HT-29 (cell line): ENCODE data around the gene ARHGAP6. TPM values are rescaled to one million over a fixed set of nuclear protein-coding genes. Genes with fewer than 3 reads are reported as not detected.
"Not testable (repeated sequence)": the region's sequence is repeated elsewhere in the genome, so short reads cannot be mapped to it uniquely, and the experiment has no call there.

ENCODE experiments used
- DNase-seq: peaks from one replicate; pipeline ENCODE4 v3.0.0-alpha.2; 2015; ENCODE audit warnings: low spot score
- total RNA-seq: library from RNA; depleted of rRNA; stranded (reverse); fragments of >200 nt; shearing (Covaris generic); gene quantifications from 2 replicates; pipeline ENCODE4 v1.2.3, GENCODE V29; 2014

ARHGAP6 gene
- total RNA-seq, 1 experiment from 2014 or later, result not detected

DNA sequence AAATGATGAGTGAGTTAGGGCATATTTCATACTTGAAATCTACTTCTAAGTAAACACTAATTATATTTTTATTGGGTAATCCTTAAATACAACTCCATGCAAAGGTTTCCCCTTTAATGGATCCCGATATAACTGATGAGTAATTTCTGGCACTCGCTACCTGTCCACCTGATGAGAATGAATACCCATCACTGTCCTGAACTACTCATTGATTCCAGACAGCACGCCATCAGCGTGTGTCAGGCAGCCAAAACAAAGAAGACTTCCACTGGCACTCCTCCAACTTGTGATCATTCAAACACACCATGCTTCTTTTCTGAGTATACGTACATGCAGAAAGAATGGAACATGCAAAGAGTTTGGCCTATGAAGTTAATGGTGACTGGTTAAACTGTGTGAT lies 485.1 kb downstream of the ARHGAP6 start:
- no peak for DNase-seq

DNA sequence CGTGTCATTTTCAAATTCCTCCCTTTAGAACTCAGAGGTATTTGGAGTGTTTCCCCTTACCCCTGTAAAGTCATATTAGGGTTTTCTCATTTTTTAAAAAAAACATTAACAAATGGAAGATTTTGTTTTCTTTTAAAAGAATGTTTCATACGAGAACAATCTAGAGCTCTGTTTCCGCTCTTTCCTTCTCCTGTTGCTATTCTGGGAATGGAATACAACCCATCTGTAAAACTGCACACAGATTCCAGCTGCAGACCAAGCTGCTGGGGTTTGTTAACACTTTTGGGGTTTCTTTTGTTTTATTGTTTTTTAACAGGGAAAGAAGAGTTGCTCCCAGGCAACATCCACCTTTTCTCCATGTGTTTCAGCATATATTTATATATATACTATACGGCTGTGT lies 493.3 kb downstream of the ARHGAP6 start:
- DNase-seq, result no peak

DNA sequence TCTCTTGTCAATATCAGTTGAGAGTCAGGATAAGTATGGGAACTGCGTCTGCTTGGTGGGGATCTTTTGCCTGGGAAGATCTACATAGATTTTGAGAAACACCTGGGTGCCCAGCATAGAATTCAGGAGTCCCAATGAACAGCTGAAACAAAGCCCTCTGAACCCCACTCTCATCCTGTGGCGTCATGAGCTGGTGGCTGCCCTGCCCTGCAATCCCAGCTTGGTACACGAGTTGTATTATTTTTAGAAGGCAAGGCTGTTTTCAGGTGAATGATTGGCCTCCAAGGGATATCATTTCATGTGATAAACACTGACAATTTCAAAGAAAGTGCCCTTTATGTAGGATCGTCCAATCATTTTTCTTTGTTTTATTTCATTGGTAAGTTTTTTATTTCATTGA lies 493.8 kb downstream of the ARHGAP6 start:
- DNase-seq, result no peak

DNA sequence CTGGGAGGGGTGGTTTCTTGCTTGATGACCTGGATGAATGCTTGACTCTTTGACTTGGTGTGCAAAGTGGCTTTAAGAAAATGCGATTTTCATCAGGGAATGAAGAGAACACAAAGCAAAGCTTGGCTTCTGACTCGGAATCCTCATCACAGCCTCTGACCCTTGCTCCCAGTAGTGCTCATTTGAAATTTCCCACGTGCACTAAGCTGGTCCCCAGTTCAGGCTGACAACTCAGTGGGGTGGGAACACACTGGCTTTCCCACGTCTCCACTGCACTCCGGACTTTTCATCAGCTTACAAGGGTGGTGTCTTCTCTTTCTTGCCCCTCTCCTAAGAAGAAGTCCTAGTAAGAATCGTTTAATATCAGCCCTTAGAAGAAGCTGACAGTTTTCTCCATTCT lies 501.3 kb downstream of the ARHGAP6 start:
- no peak for DNase-seq

DNA sequence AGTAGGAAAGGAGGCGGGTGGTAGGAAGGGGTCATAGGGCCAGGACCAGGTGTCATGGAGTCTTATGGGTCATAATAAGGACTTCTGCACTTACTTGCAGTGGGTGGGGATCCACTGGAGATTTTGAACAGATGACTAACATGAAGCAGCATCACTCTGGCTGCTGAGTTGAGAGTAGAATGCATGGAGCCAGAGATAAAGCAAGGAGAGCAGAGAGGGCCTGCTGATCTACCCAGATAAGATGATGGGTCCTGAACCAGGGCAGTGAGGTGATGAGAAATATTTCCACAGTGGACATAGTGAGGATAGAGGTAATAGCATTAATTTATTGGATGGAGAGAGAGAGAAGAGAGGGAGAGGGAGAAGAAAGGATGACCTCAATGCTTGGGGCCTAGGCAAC lies 506.6 kb downstream of the ARHGAP6 start:
- DNase-seq, result no peak

DNA sequence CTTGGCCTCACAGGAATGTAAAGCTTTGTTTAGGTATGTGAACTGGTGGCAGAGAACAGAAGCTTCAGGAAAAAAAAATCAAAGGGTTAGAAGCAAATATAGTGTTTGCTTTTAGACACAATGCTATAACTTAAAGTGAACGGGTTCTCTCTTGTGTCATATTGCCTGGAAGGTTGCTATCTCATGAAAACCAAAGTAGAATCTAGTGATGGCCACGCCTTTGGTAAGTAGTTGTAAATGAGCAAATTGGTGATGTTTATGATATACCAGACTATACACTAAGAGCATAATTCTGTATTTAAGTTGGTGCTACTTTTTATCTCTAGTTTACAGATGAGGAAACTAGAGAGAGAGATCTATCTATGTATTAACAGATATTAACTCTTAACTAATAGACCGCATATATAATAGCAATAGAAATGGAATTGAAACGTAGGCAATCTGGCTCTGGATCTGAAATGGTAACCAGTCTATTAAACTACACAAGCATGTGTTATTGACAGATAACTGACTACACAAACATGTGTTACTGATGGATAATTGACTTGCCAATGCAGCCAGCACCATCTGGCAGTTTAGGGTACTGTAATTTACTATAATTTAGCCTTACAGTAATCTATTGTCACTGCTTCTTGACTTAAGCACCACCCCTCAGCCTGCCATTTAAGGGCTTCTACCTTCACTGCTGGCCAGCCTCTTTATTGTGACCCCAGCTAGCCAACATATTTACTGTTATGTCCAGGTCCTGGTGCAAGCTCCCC lies 513.7 kb downstream of the ARHGAP6 start:
- DNase-seq, result no peak

DNA sequence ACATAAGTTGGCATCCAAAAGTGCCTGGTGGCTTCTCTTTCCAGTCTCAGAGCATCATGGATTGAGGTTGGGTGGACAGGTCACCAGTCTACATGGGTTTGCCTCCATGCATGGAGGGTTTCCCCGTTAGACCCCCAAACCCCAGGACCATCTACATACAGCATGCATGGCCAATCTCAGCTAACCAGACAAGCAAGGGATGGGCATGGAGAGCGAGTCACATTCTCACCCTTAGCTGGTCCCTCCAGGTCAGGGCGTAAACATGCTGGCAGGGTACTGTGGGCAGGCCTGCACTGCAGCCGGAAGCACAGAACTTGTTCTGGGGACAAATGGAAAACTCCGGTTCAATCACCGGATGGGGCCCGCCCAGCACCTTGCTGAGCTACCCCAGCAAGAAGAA lies 517.3 kb downstream of the ARHGAP6 start:
- DNase-seq, result no peak

DNA sequence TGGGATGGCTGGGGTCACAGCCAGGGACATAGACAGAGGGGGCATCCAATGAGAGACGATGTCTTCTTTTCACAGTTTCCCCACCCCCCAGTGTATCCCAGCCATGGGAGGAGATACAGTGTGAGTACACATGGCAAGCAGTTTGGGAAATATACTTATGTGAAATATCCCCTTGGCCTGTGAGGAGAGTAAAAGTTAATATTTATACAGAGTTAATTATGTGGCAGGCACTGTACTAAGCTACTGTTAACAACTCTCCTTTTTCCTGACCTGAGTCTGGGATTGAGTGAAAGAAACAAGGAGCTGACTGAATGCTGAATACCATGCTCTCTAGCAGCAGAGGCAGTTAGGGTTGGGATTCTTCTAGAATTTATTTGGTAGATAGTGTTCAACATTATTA lies 519.3 kb downstream of the ARHGAP6 start:
- no peak for DNase-seq

DNA sequence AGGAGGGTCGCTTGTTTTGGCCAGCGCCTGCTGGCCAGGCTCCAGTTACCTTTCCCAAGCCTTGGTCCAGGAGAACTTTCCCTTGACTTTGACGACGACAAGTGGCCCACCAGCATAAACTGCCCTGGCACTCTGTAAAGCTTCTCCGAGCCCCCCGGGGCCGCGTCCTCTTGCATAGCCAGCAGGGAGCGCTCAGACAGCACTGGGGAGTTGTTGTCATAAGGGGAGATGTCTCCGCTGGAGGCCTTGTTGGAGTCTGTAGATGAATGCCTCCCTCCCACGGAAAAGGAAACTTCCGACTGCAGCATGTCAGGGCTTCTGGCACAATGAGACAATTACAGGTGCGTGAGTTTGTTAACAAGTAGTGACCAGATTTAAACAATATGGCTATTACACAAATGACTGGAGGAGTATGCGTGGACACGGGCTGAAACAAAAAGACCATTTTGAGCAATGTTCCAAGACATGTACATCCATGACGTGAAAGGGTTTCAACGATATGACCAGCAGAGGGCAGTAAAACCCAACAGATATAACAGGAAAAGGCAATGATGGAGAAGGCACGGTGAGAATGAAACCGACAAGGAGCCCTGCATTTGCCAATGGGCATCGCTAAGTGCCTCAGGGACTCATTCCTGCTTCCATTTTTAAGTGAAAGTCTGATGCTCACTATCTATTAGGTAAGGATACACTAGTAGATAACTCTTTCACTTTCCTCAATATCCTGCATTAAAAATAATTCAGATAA lies 521.6 kb downstream of the ARHGAP6 start:
- peak; percentile 83 for DNase-seq

DNA sequence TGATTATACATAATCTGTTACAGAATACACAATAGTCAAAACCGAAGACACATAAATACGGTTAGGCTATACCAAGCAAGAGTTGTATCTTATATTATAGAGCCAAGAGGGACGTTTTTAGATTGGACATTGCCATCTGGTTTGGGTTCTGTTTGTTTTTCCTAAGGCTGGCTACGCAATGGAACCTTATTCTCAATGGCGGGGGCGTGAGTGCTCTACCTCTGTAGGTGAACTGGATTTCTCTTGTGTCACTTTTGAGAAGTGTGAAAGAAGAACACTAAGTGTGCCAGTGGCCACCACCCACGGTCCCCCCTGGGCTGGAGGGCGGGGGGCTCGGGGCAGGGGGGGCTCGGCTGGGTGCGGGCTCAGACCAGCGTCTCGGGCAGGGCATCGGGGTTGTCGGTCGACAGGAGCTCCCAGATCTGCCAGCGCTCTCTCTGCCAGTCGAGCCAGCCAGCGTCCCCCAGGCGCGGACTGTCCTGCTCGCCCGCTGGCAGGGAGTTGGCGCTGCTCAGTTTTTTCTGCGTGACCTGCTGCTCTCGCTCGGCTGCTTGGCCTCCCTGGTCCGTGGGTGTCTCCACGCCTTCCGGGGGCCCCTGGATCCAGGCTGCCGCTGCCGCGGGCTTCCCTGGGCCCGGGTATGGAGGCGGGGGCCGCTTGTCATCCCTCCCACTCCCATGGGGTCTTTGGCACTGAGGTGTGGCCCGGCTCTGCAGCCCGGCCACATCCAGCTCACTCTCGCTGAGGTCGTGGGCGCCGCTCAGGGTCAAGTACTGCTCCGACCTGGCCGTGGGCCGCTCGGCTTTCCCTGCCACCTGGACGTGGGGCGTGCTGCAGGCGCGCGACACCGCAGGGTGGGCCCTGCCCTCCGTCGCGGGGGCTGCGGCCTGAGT lies 527.0 kb downstream of the ARHGAP6 start:
- no peak for DNase-seq

DNA sequence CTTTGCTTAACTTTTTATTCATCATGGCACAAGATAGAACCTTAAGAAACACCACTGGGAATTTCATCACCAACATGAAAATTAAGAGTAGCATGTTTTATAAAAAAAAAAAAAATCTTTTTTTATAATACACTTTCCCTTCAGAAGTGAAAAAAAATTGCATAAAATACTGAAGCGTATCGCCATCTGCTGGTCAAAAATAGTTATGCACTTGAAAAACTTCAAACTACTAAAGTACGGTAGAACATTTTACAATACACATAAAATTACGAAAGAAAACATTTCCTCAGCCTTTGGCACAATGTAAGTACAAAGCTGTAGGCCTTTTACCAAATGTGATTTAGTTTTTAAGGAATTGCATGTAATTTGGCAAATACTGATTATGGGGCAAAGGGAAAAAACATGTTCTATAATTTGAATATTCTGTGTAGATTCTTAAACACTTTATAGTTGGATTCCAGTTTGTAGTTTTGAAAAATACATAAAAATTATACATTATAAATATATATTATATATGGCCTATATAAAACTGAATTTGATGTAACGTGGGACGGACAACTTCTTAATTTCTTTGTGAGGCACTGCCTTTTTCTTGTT lies 528.1 kb downstream of the ARHGAP6 start:
- DNase-seq, result peak; percentile 52

DNA sequence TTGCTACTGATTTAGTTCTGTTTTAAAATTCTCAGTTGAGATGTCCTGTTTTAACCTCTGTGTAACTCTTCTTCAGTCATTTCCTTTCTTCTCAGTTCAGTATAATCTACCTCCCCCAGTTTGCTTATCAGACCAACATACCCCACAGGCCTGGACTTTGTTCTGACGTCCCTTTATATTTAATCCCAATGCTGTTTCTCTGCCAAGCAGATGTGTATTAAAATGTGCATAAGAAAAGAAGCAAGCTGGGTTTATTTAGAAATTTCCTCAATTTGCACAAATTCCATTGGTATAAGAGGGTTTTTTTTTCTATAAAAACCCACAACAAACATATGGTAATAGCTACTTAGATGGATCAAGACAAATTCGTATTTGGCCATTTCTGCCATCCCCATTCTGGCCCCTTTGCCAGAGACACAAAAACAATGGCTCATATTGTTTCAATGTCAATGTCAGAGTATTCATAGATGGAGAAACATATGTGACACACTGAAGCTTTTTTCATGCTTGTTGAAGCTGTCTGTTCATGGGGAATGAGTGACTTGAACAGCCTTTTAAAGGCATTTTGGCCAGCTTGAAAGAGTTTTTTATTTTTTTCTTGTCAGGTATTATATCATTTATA lies 530.0 kb downstream of the ARHGAP6 start:
- DNase-seq, result no peak

DNA sequence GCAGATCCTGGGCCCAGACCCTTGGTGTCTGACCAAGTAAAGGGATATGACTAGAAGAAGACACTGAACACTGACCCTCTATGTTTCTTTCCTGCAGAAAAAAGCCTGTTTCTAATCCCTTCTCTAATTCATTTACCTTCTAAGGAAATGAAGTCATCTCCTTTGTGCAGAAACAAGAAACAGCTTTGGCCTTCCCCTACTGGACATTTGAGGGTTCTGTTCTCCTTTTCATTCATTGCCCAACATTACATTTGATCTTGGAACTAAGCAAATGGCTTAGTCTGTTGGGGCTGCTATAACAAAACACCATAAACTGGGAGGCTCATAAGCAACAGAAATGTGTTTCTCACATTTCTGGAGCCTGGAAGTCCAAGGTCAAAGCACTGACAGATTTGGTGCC lies 534.6 kb downstream of the ARHGAP6 start:
- DNase-seq, result no peak

DNA sequence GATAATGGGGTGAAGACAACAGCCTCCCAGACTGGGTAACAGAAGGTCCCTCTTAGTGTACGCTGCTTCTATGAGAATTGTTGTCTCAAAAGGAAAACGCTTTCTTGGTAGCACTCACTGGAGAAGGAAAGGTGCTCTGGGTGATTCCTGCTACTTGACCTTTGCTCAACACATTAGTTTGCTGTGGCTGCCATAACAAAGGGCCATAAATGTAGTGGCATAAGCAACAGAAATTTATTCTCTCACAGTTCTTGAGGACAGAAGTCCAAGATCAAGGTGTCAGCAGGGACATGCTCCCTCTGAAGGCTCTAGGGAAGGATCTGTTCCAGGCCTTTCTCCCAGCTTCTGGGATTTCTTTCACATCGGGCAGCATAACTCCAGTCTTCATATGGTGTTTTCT lies 535.6 kb downstream of the ARHGAP6 start:
- DNase-seq, result no peak

DNA sequence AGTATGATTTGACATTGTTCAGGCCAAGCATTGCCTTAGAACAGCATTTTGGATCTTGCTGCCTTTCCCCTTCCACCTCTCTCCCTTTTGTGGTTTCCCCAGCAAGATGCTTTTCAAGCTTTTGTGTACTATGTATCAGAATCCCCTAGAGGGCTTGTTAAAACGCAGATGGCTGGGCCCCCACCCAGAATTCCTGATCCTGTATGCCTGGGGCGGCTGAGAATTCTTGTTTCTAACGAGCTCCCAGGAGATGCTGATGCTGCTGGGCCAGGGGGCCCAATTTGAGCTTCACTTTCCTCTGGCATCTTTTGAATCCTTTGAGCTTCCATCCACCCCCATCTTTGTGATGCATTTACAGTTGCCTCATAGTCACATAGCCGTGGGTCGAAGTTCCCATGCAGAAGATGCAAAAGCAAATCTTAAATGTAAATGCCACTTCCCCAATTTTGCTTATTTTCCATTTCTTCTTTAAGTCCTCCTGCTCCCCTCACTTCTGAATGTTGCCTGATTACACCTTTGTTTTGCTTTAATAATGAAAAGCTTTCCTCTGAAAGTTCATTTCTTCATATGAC lies 536.1 kb downstream of the ARHGAP6 start:
- DNase-seq, result no peak

DNA sequence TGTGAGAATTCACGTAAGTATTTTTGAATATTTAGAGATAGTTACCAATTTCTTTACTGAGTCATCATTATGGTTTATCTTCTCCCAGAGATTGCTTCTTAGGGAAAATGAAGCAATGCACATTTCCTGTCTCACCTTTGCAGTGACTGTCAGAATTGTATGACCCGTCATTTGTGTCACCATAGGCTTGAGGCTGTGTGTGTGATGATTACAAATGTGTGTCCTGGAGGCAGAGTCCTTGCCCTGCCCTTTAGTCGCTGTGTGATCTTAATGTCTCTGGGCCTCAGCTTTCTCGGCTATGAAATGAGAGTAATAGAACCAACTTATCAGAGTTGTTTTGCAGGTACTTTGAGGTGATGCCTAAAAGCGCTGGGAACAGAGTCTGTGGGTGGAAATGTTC lies 540.7 kb downstream of the ARHGAP6 start:
- no peak for DNase-seq

DNA sequence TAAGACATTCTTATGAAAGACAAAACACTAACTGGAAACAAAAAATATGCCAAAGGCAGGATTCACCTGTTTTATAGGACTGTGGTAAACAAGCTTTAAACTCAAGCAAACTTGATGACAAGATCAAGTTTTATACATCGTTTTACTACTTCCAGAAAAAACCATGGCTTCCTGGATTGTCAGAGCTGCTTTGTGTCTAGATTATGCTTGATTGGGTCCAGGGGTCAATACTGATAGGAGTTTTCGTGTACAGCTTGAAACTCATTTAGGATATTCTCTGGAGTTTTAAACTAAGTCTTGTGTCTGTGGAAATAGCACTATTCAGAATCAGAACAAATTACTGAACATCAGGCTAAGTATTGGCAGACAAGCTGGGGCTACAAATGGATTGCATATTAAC lies 541.6 kb downstream of the ARHGAP6 start:
- DNase-seq, result no peak

DNA sequence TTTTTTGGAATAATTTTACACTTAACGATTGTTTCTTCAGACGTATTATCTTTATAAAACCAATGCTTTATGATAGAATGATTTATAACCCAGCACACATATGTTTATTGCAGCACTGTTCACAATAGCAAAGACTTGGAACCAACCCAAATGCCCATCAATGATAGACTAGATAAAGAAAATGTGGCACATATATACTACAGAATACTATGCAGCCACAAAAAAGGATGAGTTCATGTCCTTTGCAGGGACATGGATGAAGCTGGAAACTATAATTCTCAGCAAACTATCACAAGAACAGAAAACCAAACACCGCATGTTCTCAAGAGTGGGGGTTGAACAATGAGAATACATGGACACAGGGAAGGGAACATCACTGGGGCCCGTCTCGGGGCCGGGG lies 542.6 kb downstream of the ARHGAP6 start:
- DNase-seq, result not testable (repeated sequence)

DNA sequence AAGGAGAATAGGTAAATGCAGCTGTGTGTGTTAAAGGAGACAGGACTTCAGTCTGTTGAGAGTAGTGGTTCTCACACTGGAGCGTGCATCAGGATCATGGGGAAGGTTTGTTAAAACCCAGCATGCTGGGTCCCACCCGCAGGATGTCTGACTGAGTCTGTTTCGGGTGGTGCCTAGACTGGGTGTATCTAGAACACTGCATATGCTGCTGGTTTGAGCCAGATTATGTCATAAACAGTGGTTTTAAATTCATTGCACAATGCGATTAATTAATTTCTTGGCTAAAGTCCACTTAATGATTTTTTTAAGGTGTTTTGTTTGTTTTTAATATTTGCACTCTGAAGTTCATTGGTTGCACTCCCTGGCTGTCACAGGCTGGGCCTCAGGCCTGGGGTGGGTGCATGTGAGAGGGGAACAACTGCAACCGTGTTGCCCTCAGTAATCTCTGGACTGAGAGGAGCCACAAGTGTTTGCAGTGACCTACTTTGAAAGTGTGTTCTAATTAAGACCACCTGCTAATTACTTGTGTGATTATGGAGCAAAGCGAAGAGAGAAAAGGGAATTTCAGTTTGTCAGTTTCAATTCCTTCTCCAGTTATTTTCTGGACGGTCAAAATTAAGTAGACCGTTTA lies 546.3 kb downstream of the ARHGAP6 start:
- no peak for DNase-seq

DNA sequence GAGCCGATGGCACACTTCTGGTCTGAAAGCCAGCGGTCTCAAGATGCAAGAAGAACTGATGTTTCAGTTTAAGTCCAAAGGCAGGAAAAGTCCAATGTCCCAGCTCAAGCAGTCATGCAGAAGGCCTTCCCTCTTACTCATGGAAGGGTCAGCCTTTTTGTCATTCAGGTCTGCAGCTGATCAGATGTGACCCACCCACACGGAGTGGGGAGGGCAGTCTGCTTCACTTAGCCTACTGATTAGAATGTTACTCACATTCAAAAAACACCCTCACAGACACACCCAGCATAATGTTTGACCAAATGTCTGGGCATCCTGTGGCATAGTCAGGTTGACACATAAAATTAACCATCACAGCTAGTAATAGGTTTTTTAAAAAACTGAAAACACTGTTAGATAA lies 548.0 kb downstream of the ARHGAP6 start:
- no peak for DNase-seq

DNA sequence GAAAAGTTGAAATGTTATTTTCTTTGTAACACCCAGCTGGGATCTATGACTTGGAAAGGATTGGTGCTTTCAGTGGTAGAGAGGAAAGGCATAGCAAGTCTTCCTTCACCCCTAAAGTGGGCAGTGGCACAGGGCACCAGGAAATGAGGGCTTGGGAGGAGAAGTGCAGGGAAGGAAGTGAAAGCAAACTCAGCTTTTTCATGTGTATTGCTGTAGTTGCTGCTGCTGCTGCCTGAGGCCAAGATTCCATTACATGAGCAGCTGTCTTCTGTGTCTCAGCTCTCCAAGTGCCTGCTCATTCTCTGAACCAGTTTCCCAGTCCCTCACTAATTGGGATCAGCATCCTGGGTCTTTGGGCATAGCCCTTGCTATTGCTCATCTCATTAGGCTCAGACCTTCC lies 552.0 kb downstream of the ARHGAP6 start:
- DNase-seq, result no peak
